Lower leg skin (tissue), 3 donors: Measurements from ENCODE around the gene GPATCH2L.

ENCODE experiments used
- POLR2A ChIP-seq, 2 donors: fragments of 450-650 bp; IDR thresholded peaks; one replicate each; pipeline ENCODE4 v1.6.1; 2016 to 2017; ENCODE audit warnings: antibody characterized with exemption in 2 of 2, mild to moderate bottlenecking in 1 of 2, moderate library complexity in 1 of 2
- TF ChIP-seq, protein P1 (sequence below), 3 donors: fragments of 450-650 bp; IDR thresholded peaks; one replicate each; pipeline ENCODE4 v1.5.1; 2016; ENCODE audit warnings: antibody characterized with exemption in 3 of 3, mild to moderate bottlenecking in 3 of 3, moderate library complexity in 2 of 3

DNA sequence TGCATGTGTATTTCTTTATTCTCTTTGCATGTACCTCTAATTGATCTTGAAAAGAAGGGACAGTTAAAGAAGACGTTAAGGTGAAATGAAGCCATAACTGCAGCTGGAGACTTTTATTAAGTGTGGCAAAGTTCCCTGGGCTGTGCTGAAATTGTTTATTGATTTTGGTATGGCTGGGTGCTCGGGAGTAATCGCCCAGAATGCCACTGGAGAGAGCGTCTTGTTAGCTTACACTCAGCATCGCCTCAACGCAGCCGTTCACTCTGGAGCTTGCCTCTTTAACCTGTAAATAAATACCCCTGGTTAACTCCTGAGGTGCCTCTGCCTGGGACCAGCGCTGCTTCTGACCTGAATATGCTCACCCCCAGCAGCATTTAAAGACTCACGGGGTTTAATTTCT, 98.6 kb downstream of the GPATCH2L start:
- TF ChIP-seq POLR2A (IDR thresholded peaks at IDR 0.05) = no peak
- TF ChIP-seq, protein P1, sequence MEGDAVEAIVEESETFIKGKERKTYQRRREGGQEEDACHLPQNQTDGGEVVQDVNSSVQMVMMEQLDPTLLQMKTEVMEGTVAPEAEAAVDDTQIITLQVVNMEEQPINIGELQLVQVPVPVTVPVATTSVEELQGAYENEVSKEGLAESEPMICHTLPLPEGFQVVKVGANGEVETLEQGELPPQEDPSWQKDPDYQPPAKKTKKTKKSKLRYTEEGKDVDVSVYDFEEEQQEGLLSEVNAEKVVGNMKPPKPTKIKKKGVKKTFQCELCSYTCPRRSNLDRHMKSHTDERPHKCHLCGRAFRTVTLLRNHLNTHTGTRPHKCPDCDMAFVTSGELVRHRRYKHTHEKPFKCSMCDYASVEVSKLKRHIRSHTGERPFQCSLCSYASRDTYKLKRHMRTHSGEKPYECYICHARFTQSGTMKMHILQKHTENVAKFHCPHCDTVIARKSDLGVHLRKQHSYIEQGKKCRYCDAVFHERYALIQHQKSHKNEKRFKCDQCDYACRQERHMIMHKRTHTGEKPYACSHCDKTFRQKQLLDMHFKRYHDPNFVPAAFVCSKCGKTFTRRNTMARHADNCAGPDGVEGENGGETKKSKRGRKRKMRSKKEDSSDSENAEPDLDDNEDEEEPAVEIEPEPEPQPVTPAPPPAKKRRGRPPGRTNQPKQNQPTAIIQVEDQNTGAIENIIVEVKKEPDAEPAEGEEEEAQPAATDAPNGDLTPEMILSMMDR (IDR thresholded peaks at IDR 0.05) = no peak
